Neural progenitor cell (in vitro differentiated cells): ENCODE data around the gene CXCL12.

ENCODE experiments used
- CTCF ChIP-seq: fragments of 200-600 bp; sonication (generic); IDR thresholded peaks from 2 replicates; pipeline ENCODE4 v1.5.1; 2017; ENCODE audit warnings: antibody characterized with exemption, mild to moderate bottlenecking
- EZH2phosphoT487 ChIP-seq: fragments of 200-600 bp; sonication (generic); IDR thresholded peaks from 2 replicates; pipeline ENCODE4 v1.6.1; 2017; ENCODE audit warnings: antibody characterized with exemption

DNA sequence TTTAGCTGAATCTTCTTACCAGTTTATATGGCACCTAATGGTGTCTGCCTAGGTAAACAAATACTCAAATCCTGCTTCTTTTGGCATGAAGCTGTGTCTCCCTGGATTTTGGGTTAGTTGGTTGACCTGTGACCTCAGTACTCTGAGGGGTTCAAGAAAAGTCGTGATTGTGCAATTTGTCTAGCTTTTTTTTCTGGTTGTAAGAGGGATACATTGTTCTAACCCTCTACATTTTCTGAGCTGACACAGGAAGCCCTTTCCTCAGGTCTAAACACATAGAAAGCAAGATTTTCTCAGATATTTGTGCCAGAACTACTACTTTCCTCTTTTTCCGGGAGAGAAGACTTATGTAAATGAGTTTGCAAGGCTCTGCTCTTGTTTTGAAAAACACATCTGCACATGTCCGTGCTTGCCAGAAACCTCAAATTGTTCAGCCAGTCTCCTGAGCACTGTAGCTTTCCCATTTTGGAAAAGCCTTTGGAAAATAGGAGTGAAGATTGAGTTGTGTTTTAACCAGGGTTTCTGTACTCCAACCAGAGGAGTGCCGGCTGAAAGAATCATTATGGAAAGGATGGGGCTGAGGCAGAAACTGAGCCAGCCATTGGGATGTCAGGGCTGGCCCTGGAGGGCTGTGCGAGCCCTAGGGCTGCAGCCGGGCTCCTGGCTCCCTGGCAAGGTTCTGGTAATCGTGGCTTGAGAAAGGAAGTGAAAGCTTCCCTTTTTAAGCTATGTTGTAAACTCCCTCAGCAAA is 31.3 kb upstream of the CXCL12 start:
- TF ChIP-seq CTCF (no peak), EZH2phosphoT487 (no peak)
